Measurements from ENCODE around the gene ALS2CL.

The ALS2CL gene

GRCh38 chr3:46670000-46670890 lies 23.2 kb downstream of the ALS2CL start:
- no peaks in the 10 kb centered on the region for H3K9me3 ChIP-seq (ENCODE audit: control insufficient read depth, insufficient read depth, low read length)
- H3K9ac ChIP-seq (ENCODE audit: low read depth, low read length), result no peak overlapping the region
- H3K4me1 ChIP-seq (ENCODE audit: insufficient read depth, low read length), result no peaks in the 10 kb centered on the region
- H3K36me3 ChIP-seq (ENCODE audit: insufficient read depth, low read length), result no peaks in the 10 kb centered on the region

- Histone ChIP-seq H3K36me3 (ENCODE audit: insufficient read depth, low read length) (no peaks in the 10 kb centered on the region), H3K4me1 (ENCODE audit: insufficient read depth, low read length) (no peaks in the 10 kb centered on the region), H3K9ac (ENCODE audit: low read depth, low read length) (no peak overlapping the region)
Measured at GRCh38 chr3:46669191-46669999, 24.1 kb downstream of the ALS2CL start.

GRCh38 chr3:46668591-46668990 lies 24.9 kb downstream of the ALS2CL start:
- H3K9ac ChIP-seq (ENCODE audit: low read depth, low read length), result no peak overlapping the region
- H3K4me1 ChIP-seq (ENCODE audit: insufficient read depth, low read length), result no peaks in the 10 kb centered on the region
- no peaks in the 10 kb centered on the region for H3K36me3 ChIP-seq (ENCODE audit: insufficient read depth, low read length)
- no peaks in the 10 kb centered on the region for H3K9me3 ChIP-seq (ENCODE audit: control insufficient read depth, insufficient read depth, low read length)

More at GRCh38 chr3:46669191-46669999, 24.1 kb downstream of the ALS2CL start:
- H3K9me3 ChIP-seq (ENCODE audit: control insufficient read depth, insufficient read depth, low read length), result no peaks in the 10 kb centered on the region

- Histone ChIP-seq H3K4me1 (ENCODE audit: insufficient read depth, low read length) (no peaks in the 10 kb centered on the region), H3K9me3 (ENCODE audit: control insufficient read depth, insufficient read depth, low read length) (no peaks in the 10 kb centered on the region)
Measured at GRCh38 chr3:46668116-46668515, 25.4 kb downstream of the ALS2CL start.

GRCh38 chr3:46667657-46668056 lies 25.8 kb downstream of the ALS2CL start:
- Histone ChIP-seq H3K36me3 (ENCODE audit: insufficient read depth, low read length) (no peaks in the 10 kb centered on the region), H3K9me3 (ENCODE audit: control insufficient read depth, insufficient read depth, low read length) (no peaks in the 10 kb centered on the region), H3K9ac (ENCODE audit: low read depth, low read length) (no peak overlapping the region), H3K4me1 (ENCODE audit: insufficient read depth, low read length) (0 out of 2 replicates have a peak, but pooled peaks cover 4% of the 10 kb centered on the region)

More at GRCh38 chr3:46668116-46668515, 25.4 kb downstream of the ALS2CL start:
- H3K36me3 ChIP-seq (ENCODE audit: insufficient read depth, low read length), result no peaks in the 10 kb centered on the region
- no peak overlapping the region for H3K9ac ChIP-seq (ENCODE audit: low read depth, low read length)

- no peak overlapping the region for H3K9ac ChIP-seq (ENCODE audit: low read depth, low read length)
- H3K9me3 ChIP-seq (ENCODE audit: control insufficient read depth, insufficient read depth, low read length), result no peaks in the 10 kb centered on the region
- peaks cover 8% of the 10 kb centered on the region; the same call in 1 of the 2 replicates for H3K4me1 ChIP-seq (ENCODE audit: insufficient read depth, low read length)
- no peaks in the 10 kb centered on the region for H3K36me3 ChIP-seq (ENCODE audit: insufficient read depth, low read length)
Measured at GRCh38 chr3:46667061-46667621, 26.3 kb downstream of the ALS2CL start.

GRCh38 chr3:46666453-46666845 lies 27.0 kb downstream of the ALS2CL start:
- no peak overlapping the region for H3K9ac ChIP-seq (ENCODE audit: low read depth, low read length)
- H3K36me3 ChIP-seq (ENCODE audit: insufficient read depth, low read length), result no peaks in the 10 kb centered on the region
- peaks cover 12% of the 10 kb centered on the region; the same call in 1 of the 2 replicates for H3K4me1 ChIP-seq (ENCODE audit: insufficient read depth, low read length)
- H3K9me3 ChIP-seq (ENCODE audit: control insufficient read depth, insufficient read depth, low read length), result no peaks in the 10 kb centered on the region

- Histone ChIP-seq H3K9me3 (ENCODE audit: control insufficient read depth, insufficient read depth, low read length) (no peaks in the 10 kb centered on the region), H3K9ac (ENCODE audit: low read depth, low read length) (no peak overlapping the region), H3K36me3 (ENCODE audit: insufficient read depth, low read length) (no peaks in the 10 kb centered on the region), H3K4me1 (ENCODE audit: insufficient read depth, low read length) (peaks cover 16% of the 10 kb centered on the region)
Measured at GRCh38 chr3:46665763-46666452, 27.6 kb downstream of the ALS2CL start.

- Histone ChIP-seq H3K4me1 (ENCODE audit: insufficient read depth, low read length) (peaks cover 24% of the 10 kb centered on the region), H3K9me3 (ENCODE audit: control insufficient read depth, insufficient read depth, low read length) (no peaks in the 10 kb centered on the region), H3K9ac (ENCODE audit: low read depth, low read length) (no peak overlapping the region), H3K36me3 (ENCODE audit: insufficient read depth, low read length) (no peaks in the 10 kb centered on the region)
Measured at GRCh38 chr3:46664971-46665762, 28.3 kb downstream of the ALS2CL start.

GRCh38 chr3:46664188-46664970 lies 29.1 kb downstream of the ALS2CL start:
- no peaks in the 10 kb centered on the region for H3K9me3 ChIP-seq (ENCODE audit: control insufficient read depth, insufficient read depth, low read length)
- H3K36me3 ChIP-seq (ENCODE audit: insufficient read depth, low read length), result no peaks in the 10 kb centered on the region
- H3K9ac ChIP-seq (ENCODE audit: low read depth, low read length), result no peak overlapping the region
- peaks cover 31% of the 10 kb centered on the region for H3K4me1 ChIP-seq (ENCODE audit: insufficient read depth, low read length)

- H3K36me3 ChIP-seq (ENCODE audit: insufficient read depth, low read length), result no peaks in the 10 kb centered on the region
- H3K4me1 ChIP-seq (ENCODE audit: insufficient read depth, low read length), result peaks cover 37% of the 10 kb centered on the region
- no peaks in the 10 kb centered on the region for H3K9me3 ChIP-seq (ENCODE audit: control insufficient read depth, insufficient read depth, low read length)
- H3K9ac ChIP-seq (ENCODE audit: low read depth, low read length), result no peak overlapping the region
Measured at GRCh38 chr3:46663591-46664135, 29.8 kb downstream of the ALS2CL start.

GRCh38 chr3:46662771-46663551 lies 30.5 kb downstream of the ALS2CL start:
- Histone ChIP-seq H3K4me1 (ENCODE audit: insufficient read depth, low read length) (peaks cover 37% of the 10 kb centered on the region), H3K36me3 (ENCODE audit: insufficient read depth, low read length) (no peaks in the 10 kb centered on the region), H3K9me3 (ENCODE audit: control insufficient read depth, insufficient read depth, low read length) (no peaks in the 10 kb centered on the region), H3K9ac (ENCODE audit: low read depth, low read length) (no peak overlapping the region)

All from ES-I3 (cell line).